Lung microvascular endothelial cell (primary cell): Measurements from ENCODE around the gene CDC42BPA. TPM values are rescaled to one million over a fixed set of nuclear protein-coding genes. Genes with fewer than 3 reads are reported as not detected.

Source experiments
- DNase-seq, 2 donors: peaks; one replicate each; pipeline versions ENCODE4 v3.0.0 to v3.0.0-alpha.2; 2010; ENCODE audit warnings: low read depth in 2 of 2
- total RNA-seq: library from RNA; depleted of rRNA; stranded (reverse); fragments of >200 nt; gene quantifications from 2 replicates; pipeline ENCODE4 v1.2.1, GENCODE V29; 2014

The CDC42BPA gene
- total RNA-seq, 1 donor from 2014 or later = 79.2 TPM

DNA sequence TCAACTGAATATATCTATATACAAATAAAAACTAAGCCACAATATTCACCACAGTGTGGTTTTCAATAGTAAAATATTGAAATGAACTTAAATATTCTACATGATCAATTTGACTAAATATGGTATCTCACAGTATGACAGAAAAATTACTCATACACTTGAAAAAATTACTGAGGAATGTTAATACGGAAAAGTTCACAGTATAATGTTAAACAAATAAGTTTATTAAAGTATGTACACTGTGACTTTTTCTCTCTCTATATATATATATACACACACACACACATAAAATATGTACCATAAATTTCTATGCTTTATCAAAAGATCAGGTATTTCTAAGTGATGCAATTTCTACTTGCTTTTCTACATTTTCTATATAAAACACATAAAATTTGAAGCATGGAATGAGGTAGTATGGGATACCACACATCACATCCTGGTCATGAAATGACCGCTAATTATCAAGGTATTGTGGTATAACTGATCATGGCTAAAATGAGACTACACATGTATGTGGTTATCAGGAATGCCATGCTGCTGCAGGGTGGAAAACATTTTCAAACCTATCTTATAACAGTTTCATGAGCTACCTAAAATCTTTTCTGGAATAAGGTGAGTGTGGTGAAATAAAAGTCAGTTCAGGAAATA lies 102.3 kb downstream of the CDC42BPA start:
- no peak for DNase-seq

DNA sequence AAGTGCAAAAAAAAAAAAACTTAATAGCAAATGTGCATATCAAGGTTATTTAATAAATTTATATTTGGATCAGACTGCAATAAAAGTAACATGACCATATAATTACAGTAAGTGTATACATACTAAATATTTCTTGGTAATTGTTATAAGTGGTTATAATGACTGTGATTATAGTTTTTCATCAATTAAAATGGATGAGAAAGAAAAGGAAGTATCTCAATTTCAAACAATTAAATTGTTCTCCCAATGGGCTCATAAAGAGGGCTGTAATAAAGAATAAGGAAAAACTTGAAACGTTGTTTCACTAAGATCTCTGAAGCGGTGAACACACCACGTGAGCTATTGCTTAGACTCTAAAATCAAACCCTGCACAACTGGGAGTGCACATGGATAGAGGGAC lies 104.1 kb downstream of the CDC42BPA start:
- no peak for DNase-seq

DNA sequence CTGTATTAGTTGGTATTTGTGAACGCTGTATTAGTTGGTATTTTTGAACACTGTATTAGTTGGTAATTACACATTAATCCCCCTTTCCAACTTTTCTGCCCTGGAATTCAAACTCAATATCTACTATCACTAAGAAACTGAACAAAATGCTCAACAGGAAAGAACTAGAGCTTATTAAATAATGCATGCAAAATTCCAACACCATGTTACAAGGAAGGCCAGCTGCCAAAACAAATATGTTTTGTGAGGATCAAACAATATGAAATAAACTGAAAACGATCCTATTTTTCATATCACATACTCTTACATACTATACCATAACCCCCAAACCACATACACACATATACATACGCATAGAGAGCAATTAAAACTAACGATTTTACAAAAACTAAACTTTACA lies 104.9 kb downstream of the CDC42BPA start:
- peak in 1 of 2 donors; percentile 51 for DNase-seq

DNA sequence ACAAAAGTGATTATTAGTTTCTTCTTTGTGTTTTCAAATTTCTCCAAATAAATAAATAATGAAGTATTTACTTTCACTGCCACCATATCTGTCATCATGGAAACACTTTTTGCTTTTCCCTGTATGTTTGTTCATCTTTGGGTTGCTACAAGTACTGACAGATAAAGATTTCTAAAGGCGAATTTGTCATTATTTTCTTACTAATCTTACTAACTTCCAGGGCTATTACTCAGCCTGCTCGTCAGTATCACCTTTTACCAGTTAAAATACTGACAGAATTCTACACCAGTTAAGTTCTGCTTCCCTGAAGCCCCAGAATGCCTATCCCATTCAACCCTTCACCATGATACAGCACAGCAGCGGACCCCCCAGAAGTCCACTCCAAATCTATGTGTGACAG lies 106.1 kb downstream of the CDC42BPA start:
- DNase-seq = no peak

DNA sequence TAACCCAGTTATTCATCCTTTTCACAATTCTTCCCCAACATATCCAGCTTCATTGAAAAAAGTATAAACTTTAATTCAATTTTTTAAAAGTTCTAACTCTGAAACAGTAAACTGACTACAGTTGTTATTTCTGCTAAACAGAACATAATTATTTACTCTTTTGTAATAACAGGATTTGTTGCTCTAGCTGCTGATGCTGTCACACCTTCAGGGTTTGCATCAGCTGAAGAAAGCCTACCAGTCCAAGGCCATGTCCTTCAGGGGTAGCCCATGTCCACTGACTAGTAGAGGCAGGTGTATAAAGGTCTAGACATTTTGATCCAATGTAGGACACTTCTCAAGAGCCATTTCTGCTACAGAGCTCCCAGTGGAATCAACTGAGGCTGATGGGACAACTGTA lies 107.7 kb downstream of the CDC42BPA start:
- no peak for DNase-seq

- no peak for DNase-seq
These were observed 121.2 kb downstream of the CDC42BPA start for GRCh38 chr1:227197064-227197463.

DNA sequence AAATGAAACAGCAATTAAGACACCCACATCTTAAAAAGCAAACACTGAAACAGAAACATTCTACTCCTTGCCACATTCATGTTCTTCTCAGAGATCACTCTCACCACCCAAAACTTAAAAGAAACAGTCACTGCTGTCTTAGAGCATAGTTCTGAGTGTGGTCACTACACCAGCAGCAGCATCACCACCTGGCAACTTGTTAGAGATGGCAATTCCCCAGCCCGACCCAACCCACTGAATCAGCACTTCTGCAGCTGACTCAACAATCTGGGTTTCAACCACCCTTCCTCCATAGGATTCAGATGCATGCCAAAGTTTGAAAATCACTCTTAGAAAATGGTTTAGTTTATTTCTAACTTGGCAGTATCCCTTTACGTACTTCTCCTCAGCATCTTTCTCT lies 126.1 kb downstream of the CDC42BPA start:
- peak; percentile 23 to 80 for DNase-seq

GRCh38 chr1:227191607-227192006 lies 126.7 kb downstream of the CDC42BPA start:
- DNase-seq = no peak

GRCh38 chr1:227190321-227190720 lies 128.0 kb downstream of the CDC42BPA start:
- no peak for DNase-seq

DNA sequence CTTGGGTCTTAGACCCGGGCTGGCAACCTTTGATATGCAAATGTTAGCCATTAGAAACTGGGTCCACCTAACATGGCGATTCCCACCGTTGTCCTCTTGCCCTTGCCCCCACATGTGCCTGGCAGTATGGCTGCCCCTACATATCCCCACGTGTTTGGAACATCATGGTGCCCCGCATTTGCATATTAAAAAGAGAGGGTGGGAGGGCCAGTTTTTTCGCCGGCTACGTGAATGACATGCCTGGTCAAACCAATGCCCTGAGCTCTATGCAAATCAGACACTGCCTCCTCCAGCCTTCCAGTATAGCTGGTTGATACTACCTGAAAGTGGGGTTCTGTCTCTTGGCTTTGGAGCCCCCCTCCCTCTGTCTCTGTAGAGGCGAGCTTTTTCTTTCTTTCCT lies 133.0 kb downstream of the CDC42BPA start:
- no peak for DNase-seq

DNA sequence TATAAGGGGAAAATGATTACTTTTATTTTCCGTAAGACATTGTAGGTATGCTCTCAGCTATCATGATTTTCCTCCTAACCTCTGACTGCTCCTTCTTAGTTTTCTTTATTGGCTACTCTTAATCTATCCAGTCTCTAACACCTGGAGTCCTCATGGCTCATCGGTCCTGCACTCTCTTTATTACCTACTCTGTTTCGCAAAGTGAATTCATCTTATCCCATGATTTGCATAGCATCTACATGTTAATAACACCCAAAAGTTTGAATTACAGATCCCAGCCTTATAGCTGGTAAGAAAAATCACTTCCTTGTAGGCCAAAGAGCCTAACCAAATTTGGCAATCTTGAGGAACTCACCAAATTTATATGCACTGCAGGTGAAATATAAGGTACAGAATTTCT lies 136.3 kb downstream of the CDC42BPA start:
- no peak for DNase-seq

- DNase-seq = no peak
These were observed 142.7 kb downstream of the CDC42BPA start for GRCh38 chr1:227175611-227176010.

GRCh38 chr1:227174164-227174563 lies 144.1 kb downstream of the CDC42BPA start:
- DNase-seq = no peak

GRCh38 chr1:227170361-227171166 lies 147.7 kb downstream of the CDC42BPA start:
- no peak for DNase-seq

DNA sequence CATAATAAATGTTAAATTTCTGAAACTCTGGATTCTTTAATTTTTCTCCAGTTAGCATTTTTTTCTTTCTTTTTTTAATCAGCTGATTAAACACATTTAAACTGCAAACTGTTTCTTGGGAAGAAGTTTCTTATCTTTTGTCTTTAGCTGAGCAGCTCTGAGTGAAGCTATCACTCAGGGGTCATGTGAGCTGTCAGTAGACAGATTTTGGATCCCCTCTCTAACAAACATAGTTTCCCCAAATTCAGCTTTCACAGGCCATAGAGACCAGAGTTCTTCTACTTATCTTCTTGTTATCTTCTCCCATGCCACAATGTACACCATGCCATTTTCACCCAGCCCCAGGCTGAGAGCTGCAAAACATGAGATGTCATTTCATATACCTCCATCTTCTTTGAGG lies 148.9 kb downstream of the CDC42BPA start:
- no peak for DNase-seq

DNA sequence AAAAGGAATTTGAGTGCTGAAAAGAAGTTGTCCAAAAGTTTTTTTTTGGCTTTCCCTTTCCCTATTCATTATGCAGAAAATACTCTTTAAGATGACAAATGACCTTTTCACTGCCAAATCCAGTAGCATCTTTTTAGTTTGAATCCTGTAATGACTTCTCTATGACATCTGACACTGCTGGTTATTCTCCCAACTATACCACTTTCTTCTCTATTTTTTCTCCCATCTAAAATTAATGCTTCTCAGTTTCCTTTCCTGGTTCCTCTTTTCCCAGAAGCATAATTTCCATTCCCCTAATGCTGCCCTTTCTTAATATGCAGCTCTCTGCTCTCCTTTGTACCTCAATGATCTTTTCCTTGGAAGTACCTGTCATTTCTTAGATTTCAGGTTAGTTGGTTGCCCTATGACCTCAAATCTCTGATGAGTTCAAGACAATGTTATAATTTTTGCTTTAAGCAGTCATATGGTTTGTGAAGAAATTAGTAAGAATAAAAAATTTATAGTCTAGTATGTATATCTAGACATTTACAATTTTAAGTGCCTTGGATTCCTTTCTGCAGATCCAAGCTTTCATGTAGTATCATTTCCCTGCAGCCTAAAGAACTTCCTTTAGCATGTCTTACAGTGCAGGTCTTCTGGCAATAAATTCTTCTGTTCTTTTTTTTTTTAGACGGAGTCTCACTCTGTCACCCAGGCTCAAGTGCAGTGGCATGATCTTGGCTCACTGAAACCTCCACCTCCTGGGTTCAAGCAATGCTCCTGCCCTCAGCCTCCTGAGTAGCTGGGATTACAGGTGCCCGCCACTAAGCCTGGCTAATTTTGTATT lies 150.8 kb downstream of the CDC42BPA start:
- DNase-seq = no peak

GRCh38 chr1:227166559-227166958 lies 151.7 kb downstream of the CDC42BPA start:
- DNase-seq = no peak

DNA sequence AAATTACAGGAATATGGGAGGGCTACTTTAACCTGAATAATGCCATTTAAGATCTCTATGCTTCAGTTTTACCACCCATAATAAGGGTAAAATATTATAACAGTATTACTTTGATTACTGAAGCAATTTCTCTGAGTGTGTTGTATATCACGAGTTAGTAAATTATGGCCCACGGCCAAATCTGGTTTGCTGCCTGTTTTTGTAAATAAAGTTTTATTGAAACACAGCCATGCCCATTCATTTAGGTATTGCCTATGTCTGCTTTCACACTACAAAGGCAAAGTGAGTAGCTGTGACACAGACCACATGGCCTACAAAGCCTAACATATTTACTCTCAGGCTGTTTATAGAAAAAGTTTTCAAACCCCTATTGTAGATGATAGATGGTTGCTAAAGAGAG lies 156.8 kb downstream of the CDC42BPA start:
- no peak for DNase-seq

- peak in 1 of 2 donors; percentile 12 for DNase-seq
These were observed 161.8 kb downstream of the CDC42BPA start for GRCh38 chr1:227156520-227156919.

GRCh38 chr1:227155688-227156087 lies 162.6 kb downstream of the CDC42BPA start:
- DNase-seq = no peak

GRCh38 chr1:227155004-227155403 lies 163.3 kb downstream of the CDC42BPA start:
- DNase-seq = no peak

GRCh38 chr1:227152525-227152924 lies 165.8 kb downstream of the CDC42BPA start:
- no peak for DNase-seq
